GM23338 (cell line): Measurements from ENCODE around the gene TGFBR3. TPM values are rescaled to one million over a fixed set of nuclear protein-coding genes. Genes with fewer than 3 reads are reported as not detected.

Source experiments
- ATAC-seq: fragments of 200-7000 bp; cut with Tn5 transposase; 3 replicates; pipeline ENCODE4 v1.9.1; 2020
- DNase-seq: peaks from one replicate; pipeline ENCODE4 v3.0.0-alpha.2; 2015; ENCODE audit warnings: low spot score
- H2AFZ ChIP-seq: fragments of 200-600 bp; sonication (generic); 2 replicates; pipeline ENCODE4 v1.8.0; 2016; ENCODE audit warnings: antibody characterized with exemption, mild to moderate bottlenecking, moderate library complexity
- H3F3A ChIP-seq: fragments of 200-600 bp; sonication (generic); replicated peaks from 2 replicates; pipeline ENCODE4 v1.8.0; 2017; ENCODE audit warnings: antibody characterized with exemption, mixed run types, low read depth
- H3K27ac ChIP-seq: fragments of 200-600 bp; sonication (generic); 2 replicates; pipeline ENCODE4 v1.6.1; 2016; ENCODE audit warnings: low read depth
- H3K27me3 ChIP-seq: fragments of 200-600 bp; sonication (generic); 2 replicates; pipeline ENCODE4 v1.8.0; 2016; ENCODE audit warnings: mild to moderate bottlenecking, mixed run types, moderate library complexity; ENCODE audit not compliant: insufficient read depth
- H3K36me3 ChIP-seq: fragments of 200-600 bp; sonication (generic); 2 replicates; pipeline ENCODE4 v1.8.0; 2016; ENCODE audit warnings: mild to moderate bottlenecking; ENCODE audit not compliant: insufficient read depth
- H3K4me1 ChIP-seq: fragments of 200-600 bp; sonication (generic); 2 replicates; pipeline ENCODE4 v1.8.0; 2016; ENCODE audit warnings: mild to moderate bottlenecking, moderate library complexity; ENCODE audit not compliant: insufficient read depth
- H3K4me2 ChIP-seq: fragments of 200-600 bp; sonication (generic); 2 replicates; pipeline ENCODE4 v1.7.1; 2017; ENCODE audit warnings: mixed run types
- H3K4me3 ChIP-seq: fragments of 200-600 bp; sonication (generic); 2 replicates; pipeline ENCODE4 v1.6.1; 2016; ENCODE audit warnings: mixed run types
- H3K79me2 ChIP-seq: fragments of 200-600 bp; sonication (generic); replicated peaks from 2 replicates; pipeline ENCODE4 v1.8.0; 2017; ENCODE audit warnings: mild to moderate bottlenecking; ENCODE audit not compliant: insufficient read depth
- H3K9me2 ChIP-seq: fragments of 200-600 bp; sonication (generic); 2 replicates; pipeline ENCODE4 v1.8.0; 2017; ENCODE audit not compliant: insufficient read depth
- H4K20me1 ChIP-seq: fragments of 200-600 bp; sonication (generic); replicated peaks from 2 replicates; pipeline ENCODE4 v1.8.0; 2017; ENCODE audit warnings: mild to moderate bottlenecking; ENCODE audit not compliant: insufficient read depth
- H3K27ac Mint-ChIP-seq: 2 replicates; pipeline ENCODE4 v1.8.0; 2020; ENCODE audit warnings: inconsistent platforms, mild to moderate bottlenecking, moderate library complexity, mixed read lengths
- H3K27me3 Mint-ChIP-seq: 3 replicates; pipeline ENCODE4 v1.8.0; 2022; ENCODE audit warnings: low read depth, mild to moderate bottlenecking, moderate library complexity, mixed read lengths, inconsistent platforms; ENCODE audit not compliant: insufficient read depth, poor library complexity
- H3K36me3 Mint-ChIP-seq: 3 replicates; pipeline ENCODE4 v1.8.0; 2021; ENCODE audit warnings: low read depth, mild to moderate bottlenecking, inconsistent platforms, moderate library complexity, mixed read lengths
- H3K4me1 Mint-ChIP-seq: 3 replicates; pipeline ENCODE4 v1.8.0; 2020; ENCODE audit warnings: mild to moderate bottlenecking, inconsistent platforms, mixed read lengths
- H3K4me3 Mint-ChIP-seq: 3 replicates; pipeline ENCODE4 v1.8.0; 2021; ENCODE audit warnings: moderate library complexity, mild to moderate bottlenecking, inconsistent platforms, mixed read lengths
- H3K9me3 Mint-ChIP-seq: 3 replicates; pipeline ENCODE4 v1.8.0; 2020; ENCODE audit warnings: moderate library complexity, mild to moderate bottlenecking, inconsistent platforms, mixed read lengths
- CREB1 ChIP-seq: fragments of 250-450 bp; sonication (Bioruptor Pico); IDR thresholded peaks from 2 replicates; pipeline ENCODE4 v1.5.0; 2020; ENCODE audit warnings: low read depth, mild to moderate bottlenecking, moderate library complexity
- EZH2 ChIP-seq: fragments of 200-600 bp; sonication (generic); IDR thresholded peaks from one replicate; pipeline ENCODE4 v1.8.0; 2017; ENCODE audit warnings: antibody characterized with exemption, mild to moderate bottlenecking, low read depth; ENCODE audit not compliant: unreplicated experiment
- JUNB ChIP-seq: IDR thresholded peaks from one replicate; pipeline ENCODE4 v1.6.1; 2016; ENCODE audit warnings: antibody characterized with exemption; ENCODE audit not compliant: unreplicated experiment
- NANOG ChIP-seq: IDR thresholded peaks from 2 replicates; pipeline ENCODE4 v1.6.1; 2016; ENCODE audit warnings: antibody characterized with exemption, borderline replicate concordance
- POLR2AphosphoS5 ChIP-seq: IDR thresholded peaks from 2 replicates; pipeline ENCODE4 v1.6.1; 2016; ENCODE audit warnings: antibody characterized with exemption, low read depth
- ZNF114 ChIP-seq: fragments of 250-450 bp; sonication (Bioruptor Pico); IDR thresholded peaks from 2 replicates; pipeline ENCODE4 v1.5.0; 2020; ENCODE audit warnings: mild to moderate bottlenecking, moderate library complexity
- ZNF331 ChIP-seq: fragments of 250-450 bp; sonication (Bioruptor Pico); IDR thresholded peaks from 2 replicates; pipeline ENCODE4 v1.5.0; 2020; ENCODE audit warnings: low read depth, mild to moderate bottlenecking, moderate library complexity
- polyA plus RNA-seq: library from polyadenylated mRNA; unstranded; fragments of >200 nt; fragmentation: Nextera tagmentation; extraction: Ambion mirVana; gene quantifications from 2 replicates; pipeline ENCODE4 v1.2.1, GENCODE V29; 2016
- total RNA-seq: library from RNA; depleted of rRNA; stranded (reverse); fragments of >200 nt; shearing (Covaris generic); gene quantifications from 2 replicates; pipeline ENCODE4 v1.2.3, GENCODE V29; 2014
- TF ChIP-seq, protein P1 (sequence below): fragments of 250-450 bp; sonication (Bioruptor Pico); IDR thresholded peaks from 2 replicates; pipeline ENCODE4 v1.5.0; 2020; ENCODE audit warnings: mild to moderate bottlenecking, moderate library complexity

Gene TGFBR3
- total and polyA plus RNA-seq, 2 experiments from 2014 or later = 1.7 to 2.9 TPM

DNA sequence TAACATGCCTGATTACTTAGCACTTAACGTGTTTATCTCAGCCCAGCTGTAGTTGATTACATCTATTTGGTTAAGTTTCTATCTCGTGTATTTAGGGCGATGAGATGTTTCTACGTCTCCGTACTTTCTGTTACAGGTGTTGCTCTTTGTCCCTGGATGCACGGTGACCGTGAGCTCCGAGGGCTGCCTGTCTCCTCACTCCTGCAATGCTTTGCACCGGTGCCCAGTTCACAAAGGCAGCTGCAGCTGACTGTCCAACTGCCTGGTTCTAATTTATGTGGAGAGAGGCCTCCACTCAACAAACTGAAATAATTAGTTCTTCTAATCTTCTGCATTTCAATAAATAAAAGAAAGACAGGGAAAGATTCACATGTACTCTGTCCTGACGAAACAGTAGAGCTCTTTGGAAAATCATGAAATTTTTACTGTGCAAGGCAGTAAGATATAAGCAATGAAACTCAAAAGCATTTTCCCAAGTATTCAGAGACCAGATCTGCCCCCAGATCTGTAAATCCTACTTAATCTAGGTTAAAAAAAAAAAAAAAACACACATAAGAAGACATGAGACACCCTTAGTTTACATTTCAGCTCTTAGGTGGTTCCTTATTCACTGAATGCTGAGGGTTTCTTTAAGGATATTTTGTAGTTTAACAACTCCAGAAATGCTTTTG, 108.2 kb downstream of the TGFBR3 start:
- Mint-ChIP-seq H3K4me1 (peaks cover 45% of the 10 kb centered on the region), H3K27me3 (peaks cover 2% of the 10 kb centered on the region), H3K9me3 (no peaks in the 10 kb centered on the region), H3K36me3 (no peaks in the 10 kb centered on the region), H3K27ac (peak overlapping the region; percentile 6; the same call in 1 of the 2 replicates), H3K4me3 (no peak overlapping the region)
- H3K27me3 ChIP-seq = no peaks in the 10 kb centered on the region
- no peaks in the 10 kb centered on the region for H3K79me2 ChIP-seq
- no peaks in the 10 kb centered on the region for H3F3A ChIP-seq
- DNase-seq = no peak
- H3K36me3 ChIP-seq = no peaks in the 10 kb centered on the region
- TF ChIP-seq NANOG = no peak
- TF ChIP-seq ZNF331 (CRISPR knock-in tag) = no peak
- TF ChIP-seq ZNF114 (CRISPR knock-in tag) = no peak
- H3K4me3 ChIP-seq = no peak overlapping the region
- H3K9me2 ChIP-seq = peaks cover 5% of the 10 kb centered on the region; the same call in 1 of the 2 replicates
- H3K4me2 ChIP-seq = no peak overlapping the region
- H2AFZ ChIP-seq = no peak overlapping the region
- H3K27ac ChIP-seq = no peak overlapping the region
- ATAC-seq = no peak
- H4K20me1 ChIP-seq = no peaks in the 10 kb centered on the region
- peaks cover 15% of the 10 kb centered on the region for H3K4me1 ChIP-seq

DNA sequence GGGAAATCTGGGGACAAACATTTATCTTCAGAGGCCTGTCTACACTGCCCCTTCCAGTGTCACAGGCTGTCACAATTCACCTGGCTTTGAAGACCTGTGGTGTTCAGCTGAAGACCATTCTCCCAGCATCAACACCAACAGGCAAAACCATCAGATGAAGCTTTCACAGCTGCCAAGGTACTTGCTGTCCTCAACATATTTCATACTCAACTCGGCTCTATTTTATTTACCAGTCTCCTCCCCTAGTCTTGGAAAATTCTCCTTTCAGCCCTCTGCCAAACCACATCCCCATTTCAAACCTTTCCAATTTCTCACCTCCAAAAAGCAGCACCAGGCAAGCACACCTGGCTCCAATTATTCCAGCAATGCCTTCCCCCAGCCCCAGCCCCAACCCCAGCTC, 108.8 kb downstream of the TGFBR3 start:
- no peaks in the 10 kb centered on the region for H4K20me1 ChIP-seq
- no peak for TF ChIP-seq CREB1 (CRISPR knock-in tag)
- TF ChIP-seq JUNB = no peak
- TF ChIP-seq POLR2AphosphoS5 = no peak
- TF ChIP-seq NANOG = no peak
- DNase-seq (no peak), ATAC-seq (no peak)
- H3K79me2 ChIP-seq = no peaks in the 10 kb centered on the region
- Mint-ChIP-seq H3K9me3 (no peaks in the 10 kb centered on the region), H3K4me3 (no peak overlapping the region), H3K36me3 (no peaks in the 10 kb centered on the region), H3K4me1 (peaks cover 45% of the 10 kb centered on the region), H3K27me3 (peaks cover 2% of the 10 kb centered on the region), H3K27ac (no peak overlapping the region)
- no peak overlapping the region for H3K4me3 ChIP-seq
- H3K4me2 ChIP-seq = no peak overlapping the region
- no peaks in the 10 kb centered on the region for H3K36me3 ChIP-seq
- no peaks in the 10 kb centered on the region for H3F3A ChIP-seq
- peaks cover 15% of the 10 kb centered on the region for H3K4me1 ChIP-seq
- H3K27me3 ChIP-seq = no peaks in the 10 kb centered on the region
- no peak overlapping the region for H2AFZ ChIP-seq
- H3K9me2 ChIP-seq = peaks cover 5% of the 10 kb centered on the region; the same call in 1 of the 2 replicates
- H3K27ac ChIP-seq = no peak overlapping the region

DNA sequence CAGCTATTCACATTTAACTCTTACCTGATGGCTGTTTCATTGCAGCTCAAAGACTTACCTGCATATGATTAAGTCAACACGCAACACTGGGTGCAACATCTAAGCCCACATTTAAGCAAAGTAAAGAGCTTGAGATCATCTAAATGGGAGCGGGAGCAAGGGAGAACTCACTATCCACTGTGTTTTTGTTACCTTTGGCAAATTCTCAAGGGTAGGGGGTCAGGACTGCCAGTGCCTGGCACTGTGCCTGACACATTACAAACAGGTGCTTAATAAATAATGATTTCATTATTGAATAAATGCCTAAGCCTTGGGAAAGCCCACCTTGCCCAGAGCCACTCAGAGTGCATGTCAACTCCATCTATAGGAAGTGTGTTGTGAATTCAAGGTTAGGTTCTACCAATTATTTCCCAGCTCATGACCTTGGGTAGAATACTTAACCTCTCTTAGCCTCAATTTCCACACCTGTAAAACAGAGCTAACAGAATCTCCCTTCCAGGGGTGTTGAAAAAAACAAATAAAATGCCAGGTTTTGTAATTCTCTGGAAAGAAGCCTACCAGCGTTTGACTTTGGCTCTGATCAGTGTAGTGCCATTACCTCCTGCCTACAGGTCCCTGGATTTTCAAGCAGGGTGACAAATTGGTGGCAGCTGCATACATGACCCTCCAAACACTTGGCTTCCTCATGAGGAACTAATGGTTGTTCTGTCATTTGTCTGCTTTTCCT, 109.7 kb downstream of the TGFBR3 start:
- Mint-ChIP-seq H3K27ac (no peak overlapping the region), H3K27me3 (peaks cover 2% of the 10 kb centered on the region), H3K4me3 (no peak overlapping the region), H3K9me3 (no peaks in the 10 kb centered on the region), H3K4me1 (peaks cover 41% of the 10 kb centered on the region), H3K36me3 (no peaks in the 10 kb centered on the region)
- no peaks in the 10 kb centered on the region for H3K79me2 ChIP-seq
- H3K27me3 ChIP-seq = no peaks in the 10 kb centered on the region
- no peak for ATAC-seq
- peaks cover 5% of the 10 kb centered on the region; the same call in 1 of the 2 replicates for H3K9me2 ChIP-seq
- no peak overlapping the region for H3K4me3 ChIP-seq
- H3K4me2 ChIP-seq = no peak overlapping the region
- H2AFZ ChIP-seq = no peak overlapping the region
- peaks cover 15% of the 10 kb centered on the region for H3K4me1 ChIP-seq
- H3K27ac ChIP-seq = no peak overlapping the region
- DNase-seq = no peak
- H3K36me3 ChIP-seq = no peaks in the 10 kb centered on the region
- no peaks in the 10 kb centered on the region for H4K20me1 ChIP-seq
- no peaks in the 10 kb centered on the region for H3F3A ChIP-seq
- TF ChIP-seq, protein P1, sequence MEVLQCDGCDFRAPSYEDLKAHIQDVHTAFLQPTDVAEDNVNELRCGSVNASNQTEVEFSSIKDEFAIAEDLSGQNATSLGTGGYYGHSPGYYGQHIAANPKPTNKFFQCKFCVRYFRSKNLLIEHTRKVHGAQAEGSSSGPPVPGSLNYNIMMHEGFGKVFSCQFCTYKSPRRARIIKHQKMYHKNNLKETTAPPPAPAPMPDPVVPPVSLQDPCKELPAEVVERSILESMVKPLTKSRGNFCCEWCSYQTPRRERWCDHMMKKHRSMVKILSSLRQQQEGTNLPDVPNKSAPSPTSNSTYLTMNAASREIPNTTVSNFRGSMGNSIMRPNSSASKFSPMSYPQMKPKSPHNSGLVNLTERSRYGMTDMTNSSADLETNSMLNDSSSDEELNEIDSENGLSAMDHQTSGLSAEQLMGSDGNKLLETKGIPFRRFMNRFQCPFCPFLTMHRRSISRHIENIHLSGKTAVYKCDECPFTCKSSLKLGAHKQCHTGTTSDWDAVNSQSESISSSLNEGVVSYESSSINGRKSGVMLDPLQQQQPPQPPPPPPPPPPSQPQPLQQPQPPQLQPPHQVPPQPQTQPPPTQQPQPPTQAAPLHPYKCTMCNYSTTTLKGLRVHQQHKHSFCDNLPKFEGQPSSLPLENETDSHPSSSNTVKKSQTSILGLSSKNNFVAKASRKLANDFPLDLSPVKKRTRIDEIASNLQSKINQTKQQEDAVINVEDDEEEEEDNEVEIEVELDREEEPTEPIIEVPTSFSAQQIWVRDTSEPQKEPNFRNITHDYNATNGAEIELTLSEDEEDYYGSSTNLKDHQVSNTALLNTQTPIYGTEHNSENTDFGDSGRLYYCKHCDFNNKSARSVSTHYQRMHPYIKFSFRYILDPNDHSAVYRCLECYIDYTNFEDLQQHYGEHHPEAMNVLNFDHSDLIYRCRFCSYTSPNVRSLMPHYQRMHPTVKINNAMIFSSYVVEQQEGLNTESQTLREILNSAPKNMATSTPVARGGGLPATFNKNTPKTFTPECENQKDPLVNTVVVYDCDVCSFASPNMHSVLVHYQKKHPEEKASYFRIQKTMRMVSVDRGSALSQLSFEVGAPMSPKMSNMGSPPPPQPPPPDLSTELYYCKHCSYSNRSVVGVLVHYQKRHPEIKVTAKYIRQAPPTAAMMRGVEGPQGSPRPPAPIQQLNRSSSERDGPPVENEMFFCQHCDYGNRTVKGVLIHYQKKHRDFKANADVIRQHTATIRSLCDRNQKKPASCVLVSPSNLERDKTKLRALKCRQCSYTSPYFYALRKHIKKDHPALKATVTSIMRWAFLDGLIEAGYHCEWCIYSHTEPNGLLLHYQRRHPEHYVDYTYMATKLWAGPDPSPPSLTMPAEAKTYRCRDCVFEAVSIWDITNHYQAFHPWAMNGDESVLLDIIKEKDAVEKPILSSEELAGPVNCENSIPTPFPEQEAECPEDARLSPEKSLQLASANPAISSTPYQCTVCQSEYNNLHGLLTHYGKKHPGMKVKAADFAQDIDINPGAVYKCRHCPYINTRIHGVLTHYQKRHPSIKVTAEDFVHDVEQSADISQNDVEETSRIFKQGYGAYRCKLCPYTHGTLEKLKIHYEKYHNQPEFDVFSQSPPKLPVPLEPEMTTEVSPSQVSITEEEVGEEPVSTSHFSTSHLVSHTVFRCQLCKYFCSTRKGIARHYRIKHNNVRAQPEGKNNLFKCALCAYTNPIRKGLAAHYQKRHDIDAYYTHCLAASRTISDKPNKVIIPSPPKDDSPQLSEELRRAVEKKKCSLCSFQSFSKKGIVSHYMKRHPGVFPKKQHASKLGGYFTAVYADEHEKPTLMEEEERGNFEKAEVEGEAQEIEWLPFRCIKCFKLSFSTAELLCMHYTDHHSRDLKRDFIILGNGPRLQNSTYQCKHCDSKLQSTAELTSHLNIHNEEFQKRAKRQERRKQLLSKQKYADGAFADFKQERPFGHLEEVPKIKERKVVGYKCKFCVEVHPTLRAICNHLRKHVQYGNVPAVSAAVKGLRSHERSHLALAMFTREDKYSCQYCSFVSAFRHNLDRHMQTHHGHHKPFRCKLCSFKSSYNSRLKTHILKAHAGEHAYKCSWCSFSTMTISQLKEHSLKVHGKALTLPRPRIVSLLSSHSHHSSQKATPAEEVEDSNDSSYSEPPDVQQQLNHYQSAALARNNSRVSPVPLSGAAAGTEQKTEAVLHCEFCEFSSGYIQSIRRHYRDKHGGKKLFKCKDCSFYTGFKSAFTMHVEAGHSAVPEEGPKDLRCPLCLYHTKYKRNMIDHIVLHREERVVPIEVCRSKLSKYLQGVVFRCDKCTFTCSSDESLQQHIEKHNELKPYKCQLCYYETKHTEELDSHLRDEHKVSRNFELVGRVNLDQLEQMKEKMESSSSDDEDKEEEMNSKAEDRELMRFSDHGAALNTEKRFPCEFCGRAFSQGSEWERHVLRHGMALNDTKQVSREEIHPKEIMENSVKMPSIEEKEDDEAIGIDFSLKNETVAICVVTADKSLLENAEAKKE (CRISPR knock-in tag) = no peak
- TF ChIP-seq EZH2 (no peak), ZNF114 (CRISPR knock-in tag) (no peak)
